Kidney epithelial cell (primary cell): ENCODE results near the gene KIF3C. TPM values are rescaled to one million over a fixed set of nuclear protein-coding genes. Genes with fewer than 3 reads are reported as not detected.

Source experiments
- DNase-seq: peaks from one replicate; pipeline ENCODE4 v3.0.0-alpha.2; 2010; ENCODE audit warnings: low read depth
- H3K27me3 ChIP-seq: 2 replicates; pipeline ENCODE4 v1.6.0; 2011; ENCODE audit warnings: low read length; ENCODE audit not compliant: control insufficient read depth, insufficient read depth
- H3K36me3 ChIP-seq: 2 replicates; pipeline ENCODE4 v1.5.1; 2011; ENCODE audit warnings: low read length; ENCODE audit not compliant: control insufficient read depth, insufficient read depth
- H3K4me3 ChIP-seq: 2 replicates; pipeline ENCODE4 v1.5.1; 2011; ENCODE audit warnings: low read depth, mild to moderate bottlenecking, control low read depth, low read length
- CTCF ChIP-seq: IDR thresholded peaks from 2 replicates; pipeline ENCODE4 v1.5.1; 2011; ENCODE audit warnings: mild to moderate bottlenecking, moderate library complexity, low read length, control low read depth, inconsistent platforms; ENCODE audit not compliant: insufficient read depth, poor library complexity, severe bottlenecking
- total RNA-seq: library from RNA; depleted of rRNA; stranded (reverse); fragments of >200 nt; gene quantifications from 2 replicates; pipeline ENCODE4 v1.2.3, GENCODE V29; 2015

Gene KIF3C
- total RNA-seq, 1 donor from 2014 or later = 58.3 TPM

DNA sequence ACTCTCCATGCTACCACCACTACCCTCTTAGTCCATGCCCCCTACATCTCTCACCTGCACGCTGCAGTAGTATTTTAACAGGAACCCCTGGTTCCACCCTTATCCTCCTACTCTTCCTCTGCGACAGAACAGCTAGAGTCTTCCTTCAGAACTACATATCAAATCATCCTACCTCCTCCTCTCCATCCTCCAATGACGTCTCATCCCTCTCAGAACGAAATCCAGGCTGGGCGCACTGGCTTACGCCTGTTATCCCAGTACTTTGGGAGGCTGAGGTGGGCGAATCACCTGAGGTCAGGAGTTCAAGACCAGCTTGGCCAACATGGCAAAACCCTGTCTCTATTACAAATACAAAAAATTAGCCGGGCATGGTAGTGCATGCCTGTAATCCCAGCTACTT is 10.3 kb upstream of the KIF3C start:
- Histone ChIP-seq H3K36me3 (no peaks in the 10 kb centered on the region), H3K27me3 (no peaks in the 10 kb centered on the region), H3K4me3 (no peak overlapping the region)
- TF ChIP-seq CTCF = no peak
- DNase-seq = no peak

DNA sequence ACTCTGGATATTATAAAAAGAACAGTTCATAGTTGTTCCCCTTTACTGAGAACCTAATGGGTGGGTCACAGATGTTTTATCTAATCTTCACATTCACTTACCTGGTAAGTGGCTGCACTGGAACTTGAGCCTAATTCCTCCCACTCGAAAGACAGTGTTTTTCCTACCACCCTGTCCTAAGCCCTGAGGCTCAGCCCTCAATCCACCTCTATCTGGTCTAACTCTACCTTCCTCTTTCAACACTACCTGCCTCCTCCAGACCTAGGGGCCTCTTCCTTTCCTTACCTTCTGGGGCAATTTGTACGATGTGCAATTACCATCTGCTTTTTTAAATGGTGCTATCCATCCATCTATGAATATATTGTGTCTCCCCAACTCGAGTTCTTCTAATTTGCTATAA is 9.7 kb upstream of the KIF3C start:
- no peak for TF ChIP-seq CTCF
- no peaks in the 10 kb centered on the region for H3K36me3 ChIP-seq
- no peak for DNase-seq
- no peak overlapping the region for H3K4me3 ChIP-seq
- H3K27me3 ChIP-seq = no peaks in the 10 kb centered on the region

GRCh38 chr2:25989154-25989553 is 6.9 kb upstream of the KIF3C start:
- Histone ChIP-seq H3K36me3 (no peaks in the 10 kb centered on the region), H3K4me3 (no peak overlapping the region), H3K27me3 (no peaks in the 10 kb centered on the region)
- DNase-seq = no peak
- TF ChIP-seq CTCF = no peak

- TF ChIP-seq CTCF = no peak
- H3K4me3 ChIP-seq = no peak overlapping the region
- H3K36me3 ChIP-seq = no peaks in the 10 kb centered on the region
- H3K27me3 ChIP-seq = no peaks in the 10 kb centered on the region
- DNase-seq = no peak
These were observed 5.8 kb upstream of the KIF3C start for GRCh38 chr2:25988134-25988533.

DNA sequence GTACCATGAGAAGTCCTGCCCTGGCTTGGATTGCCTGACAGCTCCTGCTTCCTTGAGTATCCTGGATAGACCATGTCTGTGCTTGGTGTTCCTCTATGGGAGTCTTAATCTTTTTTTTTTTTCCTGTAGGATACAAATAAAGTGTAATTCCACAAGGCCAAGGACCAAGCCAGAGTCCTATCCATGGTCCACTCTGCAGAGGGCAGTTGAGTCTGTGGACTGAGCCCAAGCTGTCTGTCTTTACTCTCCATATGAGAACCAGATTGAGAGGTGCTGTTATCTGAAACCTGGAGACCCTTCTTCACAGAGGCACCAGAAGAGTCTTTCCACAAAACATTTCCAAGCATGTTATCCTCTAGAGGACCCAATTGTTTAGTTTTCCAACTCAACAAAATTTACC is 1.4 kb upstream of the KIF3C start:
- no peak for TF ChIP-seq CTCF
- no peak for DNase-seq
- H3K36me3 ChIP-seq = no peaks in the 10 kb centered on the region
- H3K27me3 ChIP-seq = no peaks in the 10 kb centered on the region
- H3K4me3 ChIP-seq = no peak overlapping the region

GRCh38 chr2:25982968-25983280 is 627 bp upstream of the KIF3C start:
- no peak for DNase-seq
- Histone ChIP-seq H3K36me3 (no peaks in the 10 kb centered on the region), H3K4me3 (peak overlapping the region; percentile 79), H3K27me3 (no peaks in the 10 kb centered on the region)
- TF ChIP-seq CTCF = no peak
